IPS-20b (cell line): ENCODE results near the gene ADRM1.

ENCODE experiments used
- H3K27ac ChIP-seq: one replicate; pipeline ENCODE4 v1.5.1; 2013; ENCODE audit warnings: low read length
- H3K27me3 ChIP-seq: 2 replicates; pipeline ENCODE4 v1.6.1; 2013; ENCODE audit warnings: mild to moderate bottlenecking, low read length, inconsistent platforms; ENCODE audit not compliant: insufficient read depth
- H3K36me3 ChIP-seq: 2 replicates; pipeline ENCODE4 v1.6.1; 2013; ENCODE audit warnings: low read depth, mild to moderate bottlenecking, inconsistent platforms, low read length, moderate library complexity; ENCODE audit not compliant: insufficient read depth
- H3K4me1 ChIP-seq: 2 replicates; pipeline ENCODE4 v1.6.1; 2013; ENCODE audit warnings: mild to moderate bottlenecking, control low read depth, inconsistent platforms, low read length, moderate library complexity; ENCODE audit not compliant: insufficient read depth
- H3K4me3 ChIP-seq: 2 replicates; pipeline ENCODE4 v1.5.1; 2013; ENCODE audit warnings: mild to moderate bottlenecking, low read length, inconsistent platforms
- H3K9ac ChIP-seq: 2 replicates; pipeline ENCODE4 v1.6.1; 2013; ENCODE audit warnings: low read depth, mild to moderate bottlenecking, inconsistent platforms, low read length, moderate library complexity
- H3K9me3 ChIP-seq: 2 replicates; pipeline ENCODE4 v1.6.1; 2013; ENCODE audit warnings: mild to moderate bottlenecking, low read depth, low read length, inconsistent platforms; ENCODE audit not compliant: insufficient read depth

The ADRM1 gene

DNA sequence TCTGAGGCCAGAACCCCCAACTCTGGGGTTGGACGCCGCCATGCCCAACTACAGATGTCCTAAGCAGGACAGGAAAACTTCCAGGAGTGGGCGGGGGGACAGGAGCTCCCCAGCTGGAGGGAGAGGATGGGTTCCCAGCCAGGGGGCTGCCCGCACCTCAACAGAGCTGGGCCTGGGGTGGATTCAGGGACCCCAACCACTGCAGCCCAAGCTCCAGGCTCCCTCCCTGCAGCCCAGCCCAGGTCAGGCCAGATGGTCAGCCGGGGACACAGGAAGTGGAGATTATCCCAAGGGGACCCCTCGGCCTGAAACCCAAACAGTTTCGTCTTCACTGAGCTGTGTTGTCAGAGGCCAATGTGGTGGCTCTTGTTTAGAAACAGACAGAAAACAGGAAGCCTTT is 54.9 kb downstream of the ADRM1 start:
- Histone ChIP-seq H3K4me1 (peaks cover 35% of the 10 kb centered on the region), H3K27ac (peak overlapping the region; percentile 56), H3K9ac (no peak overlapping the region), H3K27me3 (no peaks in the 10 kb centered on the region), H3K9me3 (no peaks in the 10 kb centered on the region), H3K4me3 (no peak overlapping the region), H3K36me3 (peaks cover 12% of the 10 kb centered on the region; the same call in 1 of the 2 replicates)
